Erythroblast (primary cell): Measurements from ENCODE around the gene TMEM143.

Experiments
- GATA1 ChIP-seq: IDR thresholded peaks from 2 replicates; pipeline ENCODE4 v1.6.1; 2011; ENCODE audit warnings: low read depth, mild to moderate bottlenecking, control low read depth, low read length, moderate library complexity
- POLR2A ChIP-seq: IDR thresholded peaks from 2 replicates; pipeline ENCODE4 v1.6.1; 2011; ENCODE audit warnings: mild to moderate bottlenecking, low read length

- TF ChIP-seq POLR2A (no peak), GATA1 (no peak)
Measured at GRCh38 chr19:48344892-48345291, 18.8 kb downstream of the TMEM143 start.
